ENCODE measurements around the gene USP46.

USP46 gene

GRCh38 chr4:52657292-52657617 is 1.8 kb downstream of the USP46 start:
- no peak for DNase-seq (ENCODE audit: low read depth, low spot score)

- DNase-seq (ENCODE audit: low read depth, low spot score), result no peak
Observed at GRCh38 chr4:52655506-52655905, 3.6 kb downstream of the USP46 start.

DNA sequence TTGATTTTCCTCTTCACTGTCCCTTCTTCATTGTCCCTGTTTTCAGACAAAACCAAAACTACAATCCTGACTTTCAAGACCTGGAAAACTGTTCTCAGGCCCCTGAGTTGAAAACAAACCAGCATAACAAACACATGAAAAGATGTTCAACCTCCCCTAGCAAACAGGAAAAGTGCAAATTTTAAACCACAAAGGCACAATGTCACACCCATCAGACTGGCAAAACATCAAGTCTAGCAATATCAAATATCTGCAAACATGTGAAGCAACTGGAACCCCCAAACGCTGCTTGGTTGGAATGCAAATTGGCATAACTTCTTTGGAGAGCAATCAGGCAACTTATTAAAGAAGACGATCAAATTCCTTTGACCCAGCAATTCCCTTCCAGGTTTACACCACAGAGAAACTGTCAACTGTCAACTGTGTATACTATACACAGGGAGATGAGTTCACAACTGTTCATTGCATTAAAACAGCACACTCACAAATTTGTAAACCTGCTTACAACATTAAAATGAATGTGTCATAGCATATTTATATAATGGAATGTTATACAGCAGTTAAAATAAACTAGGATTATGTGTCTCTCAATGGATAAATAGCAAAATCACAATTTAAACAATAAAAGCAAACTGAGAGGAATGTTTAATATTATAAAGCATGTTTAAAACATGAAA is 7.0 kb downstream of the USP46 start:
- no peak for DNase-seq (ENCODE audit: low read depth, low spot score)

GRCh38 chr4:52648836-52649235 is 10.3 kb downstream of the USP46 start:
- no peak for DNase-seq (ENCODE audit: low read depth, low spot score)

- no peak for DNase-seq (ENCODE audit: low read depth, low spot score)
Observed at GRCh38 chr4:52646741-52647140, 12.4 kb downstream of the USP46 start.

DNA sequence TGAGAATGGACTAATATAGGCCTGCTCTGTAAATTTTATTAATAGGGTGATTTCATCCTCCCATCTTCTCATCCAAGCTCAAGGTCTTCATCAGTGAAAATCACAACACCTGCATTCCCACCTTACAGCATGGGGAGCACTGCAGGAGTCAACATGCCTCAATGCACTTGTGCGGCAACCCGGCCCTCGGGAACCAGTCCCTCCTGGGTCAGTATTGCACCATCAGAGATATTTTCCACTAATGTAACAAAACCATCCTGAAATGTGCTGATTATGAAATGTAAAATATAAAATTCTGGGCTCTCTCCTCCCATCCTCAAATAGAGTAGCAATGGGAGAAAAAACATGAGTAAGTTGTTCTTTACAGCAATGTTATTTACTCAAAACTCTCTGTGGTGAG is 13.0 kb downstream of the USP46 start:
- DNase-seq (ENCODE audit: low read depth, low spot score), result no peak

DNA sequence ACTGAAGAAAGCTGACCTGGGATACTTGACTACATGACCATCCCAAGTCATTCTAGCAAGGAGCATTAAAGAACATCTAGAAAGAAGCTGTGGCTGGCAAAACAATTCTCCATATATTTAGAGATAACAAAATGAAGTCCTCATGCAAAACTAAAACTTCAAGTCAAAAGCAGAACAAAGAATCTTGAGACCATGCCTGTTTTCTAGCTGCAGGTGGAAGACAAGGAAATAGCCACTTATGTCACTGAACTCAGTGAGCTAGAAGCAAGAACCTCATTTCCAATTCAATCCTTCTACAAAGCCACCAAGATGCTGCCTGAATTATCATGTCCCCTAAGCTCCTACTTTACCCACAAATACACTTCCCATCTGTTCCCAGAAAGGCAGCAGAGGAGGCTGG is 13.8 kb downstream of the USP46 start:
- DNase-seq (ENCODE audit: low read depth, low spot score), result no peak

- no peak for DNase-seq (ENCODE audit: low read depth, low spot score)
Observed at GRCh38 chr4:52643785-52644244, 15.3 kb downstream of the USP46 start.

GRCh38 chr4:52643190-52643589 is 15.9 kb downstream of the USP46 start:
- DNase-seq (ENCODE audit: low read depth, low spot score), result no peak

GRCh38 chr4:52641854-52642563 is 17.1 kb downstream of the USP46 start:
- DNase-seq (ENCODE audit: low read depth, low spot score), result no peak

GRCh38 chr4:52640808-52641565 is 18.1 kb downstream of the USP46 start:
- DNase-seq (ENCODE audit: low read depth, low spot score), result no peak

GRCh38 chr4:52638717-52639116 is 20.4 kb downstream of the USP46 start:
- no peak for DNase-seq (ENCODE audit: low read depth, low spot score)

- no peak for DNase-seq (ENCODE audit: low read depth, low spot score)
Observed at GRCh38 chr4:52637116-52637515, 22.0 kb downstream of the USP46 start.

DNA sequence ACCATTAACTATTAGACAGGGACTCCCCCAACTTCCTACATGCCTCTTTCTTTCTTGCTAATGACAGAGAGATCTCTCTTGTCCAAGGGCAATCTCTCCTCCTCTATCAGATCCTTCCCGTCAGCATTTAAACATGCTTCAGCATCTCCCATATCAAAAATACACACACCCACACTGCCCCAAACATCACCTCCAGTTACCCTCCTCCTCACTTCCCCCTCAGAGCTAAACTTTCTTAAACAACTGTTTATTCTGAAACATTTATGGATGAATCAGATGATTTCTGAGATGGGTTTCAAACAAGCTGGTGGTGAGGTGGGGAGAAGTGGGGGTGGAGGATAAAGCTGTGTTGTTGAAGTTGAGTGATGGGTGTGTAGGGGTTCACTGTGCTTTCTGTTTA is 23.5 kb downstream of the USP46 start:
- DNase-seq (ENCODE audit: low read depth, low spot score), result no peak

DNA sequence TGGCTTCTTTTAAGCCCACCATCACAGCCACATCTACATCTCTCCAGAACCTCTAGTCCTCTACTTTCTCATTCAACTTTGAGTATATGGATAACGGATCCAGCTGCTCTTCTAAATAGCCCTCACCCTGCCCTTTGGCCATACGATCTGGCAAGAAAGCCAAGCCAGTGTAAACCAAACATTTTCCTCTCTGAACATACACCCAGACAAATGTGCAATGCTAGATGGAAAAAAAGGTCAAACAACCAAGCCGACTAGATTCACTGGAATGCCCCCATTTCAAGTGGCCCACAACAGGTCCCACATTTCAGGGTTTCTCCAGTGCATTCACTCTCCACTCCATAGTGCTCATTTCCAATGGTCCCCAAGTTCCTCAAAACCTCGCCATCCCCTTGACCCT is 24.0 kb downstream of the USP46 start:
- no peak for DNase-seq (ENCODE audit: low read depth, low spot score)

DNA sequence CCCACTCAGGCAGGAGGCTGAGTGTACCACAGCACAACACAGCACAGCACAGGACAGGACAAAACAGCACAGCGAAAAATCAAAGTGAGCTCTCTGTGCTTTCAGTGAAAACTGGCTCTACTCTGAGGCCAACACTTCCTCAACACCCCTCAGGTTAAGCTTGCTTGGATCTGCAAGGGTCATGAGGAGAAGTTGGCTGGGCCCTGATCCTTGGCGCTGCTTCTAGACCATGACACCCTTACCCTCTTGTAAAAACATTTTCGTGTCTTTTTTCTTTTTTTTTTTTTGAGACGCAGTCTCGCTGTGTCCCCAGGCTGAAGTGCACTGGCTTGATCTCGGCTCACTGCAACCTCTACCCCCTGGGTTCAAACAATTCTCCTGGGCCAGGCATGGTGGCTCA is 25.3 kb downstream of the USP46 start:
- no peak for DNase-seq (ENCODE audit: low read depth, low spot score)

DNA sequence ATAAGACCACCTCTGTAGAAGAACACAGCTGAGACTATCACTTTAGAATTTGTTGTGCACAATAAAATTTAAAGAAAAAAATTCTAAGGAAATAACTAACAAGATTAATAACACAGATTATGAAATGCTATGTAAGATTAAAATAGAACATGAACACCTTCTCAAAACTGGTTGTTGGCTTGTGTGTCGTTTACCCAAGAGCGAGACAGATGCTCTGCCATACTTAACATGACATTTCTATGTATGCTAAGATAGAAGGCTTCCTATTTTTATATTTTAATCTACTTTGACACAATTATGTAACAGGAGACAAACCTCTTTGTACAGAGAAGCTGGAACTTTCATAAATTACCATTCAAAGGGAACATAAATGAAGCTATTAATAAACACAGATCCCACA is 30.1 kb downstream of the USP46 start:
- no peak for DNase-seq (ENCODE audit: low read depth, low spot score)

- no peak for DNase-seq (ENCODE audit: low read depth, low spot score)
Observed at GRCh38 chr4:52628543-52628942, 30.6 kb downstream of the USP46 start.

- no peak for DNase-seq (ENCODE audit: low read depth, low spot score)
Observed at GRCh38 chr4:52627876-52628275, 31.2 kb downstream of the USP46 start.

DNA sequence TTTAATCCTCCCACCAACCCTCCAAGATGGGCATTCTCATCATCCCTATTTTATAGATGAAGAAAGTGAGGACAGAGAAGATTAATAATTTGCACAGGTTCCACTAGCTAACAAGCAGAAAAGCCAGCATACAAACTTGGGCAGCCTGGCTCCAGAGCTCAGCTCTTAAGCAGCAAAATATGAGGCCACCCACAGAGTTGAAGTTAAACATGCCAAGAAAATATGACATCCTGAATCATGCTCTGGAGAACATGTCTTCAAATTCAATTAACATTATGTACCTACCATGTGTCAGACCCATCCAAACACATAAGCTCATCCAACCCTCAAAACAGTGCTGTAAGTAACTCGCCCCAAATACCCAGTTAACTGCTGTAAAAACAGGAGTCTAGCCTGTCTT is 33.9 kb downstream of the USP46 start:
- DNase-seq (ENCODE audit: low read depth, low spot score), result no peak

DNA sequence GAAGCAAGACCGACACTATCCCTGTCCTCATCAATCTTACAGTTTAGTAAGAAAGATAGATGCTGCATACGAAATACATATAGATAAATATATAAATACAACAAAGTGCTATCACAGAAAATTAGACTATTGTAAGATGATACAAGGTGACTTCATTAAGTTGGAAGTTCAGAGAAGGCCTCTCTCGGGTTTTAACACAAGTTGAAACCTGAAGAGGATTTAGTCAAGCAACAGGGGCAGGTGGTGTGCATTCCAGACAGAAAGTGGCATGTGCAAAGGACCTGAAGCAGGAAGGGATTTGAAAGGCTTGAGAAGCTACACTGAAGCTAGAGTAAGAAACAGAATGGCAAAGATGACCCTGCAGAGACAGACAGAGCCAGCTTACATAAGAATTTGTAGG is 36.5 kb downstream of the USP46 start:
- no peak for DNase-seq (ENCODE audit: low read depth, low spot score)

DNA sequence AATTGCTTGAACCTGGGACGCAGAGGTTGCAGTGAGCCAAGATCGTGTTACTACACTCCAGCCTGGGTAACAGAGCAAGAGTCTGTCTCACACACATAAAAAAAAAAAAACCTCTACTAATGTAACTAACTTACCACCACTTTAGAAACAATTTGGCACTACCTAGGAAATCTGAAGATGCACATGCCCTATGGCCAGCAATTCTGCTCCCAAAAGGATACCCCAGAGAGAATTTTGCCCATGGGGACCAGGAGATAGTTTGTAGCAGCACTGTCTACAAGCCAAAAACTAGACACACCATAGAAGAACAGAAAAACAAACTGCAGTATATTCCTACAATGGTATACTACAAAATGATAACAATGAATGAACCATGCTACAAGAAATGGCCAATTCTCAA is 37.5 kb downstream of the USP46 start:
- no peak for DNase-seq (ENCODE audit: low read depth, low spot score)

- no peak for DNase-seq (ENCODE audit: low read depth, low spot score)
Observed at GRCh38 chr4:52619591-52619931, 39.5 kb downstream of the USP46 start.

All from brain pericyte (primary cell).